Measurements from ENCODE around the gene PKDREJ.

Gene PKDREJ

GRCh38 chr22:46237453-46238124 lies 25.6 kb downstream of the PKDREJ start:
- no peak for DNase-seq (ENCODE audit: low read depth in 2 of 2, low spot score in 1 of 2)

- no peak for DNase-seq (ENCODE audit: low read depth in 2 of 2, low spot score in 1 of 2)
Measured at GRCh38 chr22:46234969-46235368, 28.2 kb downstream of the PKDREJ start.

GRCh38 chr22:46233231-46233630 lies 29.9 kb downstream of the PKDREJ start:
- DNase-seq (ENCODE audit: low read depth in 2 of 2, low spot score in 1 of 2) = no peak

GRCh38 chr22:46230262-46230901 lies 32.8 kb downstream of the PKDREJ start:
- no peak for DNase-seq (ENCODE audit: low read depth in 2 of 2, low spot score in 1 of 2)

GRCh38 chr22:46229701-46230100 lies 33.4 kb downstream of the PKDREJ start:
- DNase-seq (ENCODE audit: low read depth in 2 of 2, low spot score in 1 of 2) = no peak

GRCh38 chr22:46226577-46226976 lies 36.6 kb downstream of the PKDREJ start:
- no peak for DNase-seq (ENCODE audit: low read depth in 2 of 2, low spot score in 1 of 2)

GRCh38 chr22:46225631-46226030 lies 37.5 kb downstream of the PKDREJ start:
- DNase-seq (ENCODE audit: low read depth in 2 of 2, low spot score in 1 of 2) = no peak

GRCh38 chr22:46224898-46225290 lies 38.2 kb downstream of the PKDREJ start:
- DNase-seq (ENCODE audit: low read depth in 2 of 2, low spot score in 1 of 2) = no peak

- no peak for DNase-seq (ENCODE audit: low read depth in 2 of 2, low spot score in 1 of 2)
Measured at GRCh38 chr22:46224044-46224897, 38.9 kb downstream of the PKDREJ start.

GRCh38 chr22:46220921-46221320 lies 42.2 kb downstream of the PKDREJ start:
- DNase-seq (ENCODE audit: low read depth in 2 of 2, low spot score in 1 of 2) = no peak

- no peak for DNase-seq (ENCODE audit: low read depth in 2 of 2, low spot score in 1 of 2)
Measured at GRCh38 chr22:46219636-46220035, 43.5 kb downstream of the PKDREJ start.

GRCh38 chr22:46214616-46215015 lies 48.5 kb downstream of the PKDREJ start:
- DNase-seq (ENCODE audit: low read depth in 2 of 2, low spot score in 1 of 2) = no peak

GRCh38 chr22:46214149-46214548 lies 49.0 kb downstream of the PKDREJ start:
- no peak for DNase-seq (ENCODE audit: low read depth in 2 of 2, low spot score in 1 of 2)

GRCh38 chr22:46213052-46213451 lies 50.1 kb downstream of the PKDREJ start:
- DNase-seq (ENCODE audit: low read depth in 2 of 2, low spot score in 1 of 2) = no peak

- no peak for DNase-seq (ENCODE audit: low read depth in 2 of 2, low spot score in 1 of 2)
Measured at GRCh38 chr22:46212195-46212594, 50.9 kb downstream of the PKDREJ start.

- no peak for DNase-seq (ENCODE audit: low read depth in 2 of 2, low spot score in 1 of 2)
Measured at GRCh38 chr22:46209262-46209661, 53.9 kb downstream of the PKDREJ start.

Data from stimulated activated CD8-positive, alpha-beta memory T cell treated with anti-CD3 and anti-CD28 coated beads, Interleukin-4, amount 100 ng/mL, for 4 hours (primary cell).